Measurements from ENCODE around the gene BLMH. TPM values are rescaled to one million over a fixed set of nuclear protein-coding genes. Genes with fewer than 3 reads are reported as not detected.

Gene BLMH
- 28.5 and 41.8 TPM in 2 replicates for total RNA-seq (ENCODE audit: low replicate concordance)

DNA sequence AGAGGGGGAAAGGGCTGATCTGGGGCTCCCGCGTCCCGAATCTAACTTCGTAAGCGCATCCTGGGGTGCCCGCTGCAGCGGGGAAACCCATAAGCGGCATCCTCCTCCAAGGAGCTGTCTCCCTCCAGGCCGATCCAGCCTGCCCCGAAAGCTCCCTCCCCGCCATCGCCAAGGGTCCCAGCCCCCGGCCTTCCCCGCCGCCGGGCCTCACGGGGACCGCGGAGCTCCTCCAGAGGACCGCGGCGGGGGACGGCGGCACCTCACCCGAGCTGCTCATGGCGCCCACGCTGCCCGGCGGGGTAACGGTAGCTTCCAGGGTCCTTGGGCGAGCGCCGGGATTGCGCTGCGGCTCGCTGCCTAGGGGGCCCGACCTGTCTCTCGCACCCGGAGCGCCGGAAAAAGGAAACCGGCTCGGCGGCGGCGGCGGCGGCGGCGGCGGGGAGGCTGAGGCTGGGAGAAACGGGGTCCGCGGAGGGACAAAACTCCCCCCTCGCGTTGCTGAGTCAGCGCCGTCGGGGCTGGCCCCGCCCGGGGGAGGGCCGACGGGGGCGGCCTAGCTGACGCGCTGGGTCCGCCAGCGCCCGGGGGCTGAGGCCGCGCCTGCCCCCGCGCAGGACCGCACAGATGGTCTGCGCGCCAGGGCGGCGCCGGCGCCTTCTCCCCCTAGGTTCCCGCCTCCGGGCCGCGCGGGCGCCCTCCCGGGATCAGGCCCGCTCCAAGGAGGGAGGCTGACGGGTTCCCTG, at the start of gene BLMH:
TSS of gene BLMH (minus strand) at position 402 of the 743 bp plus-strand sequence. CDS start at position 277, 125 bp downstream.

GRCh38 chr17:30333503-30334360, 42.0 kb upstream of the BLMH start, which contains the start of gene TMIGD1:
Gene TMIGD1, minus strand, starts transcription at chr17:30334057. Its CDS starts 1,924 bp downstream, at chr17:30332133.

DNA sequence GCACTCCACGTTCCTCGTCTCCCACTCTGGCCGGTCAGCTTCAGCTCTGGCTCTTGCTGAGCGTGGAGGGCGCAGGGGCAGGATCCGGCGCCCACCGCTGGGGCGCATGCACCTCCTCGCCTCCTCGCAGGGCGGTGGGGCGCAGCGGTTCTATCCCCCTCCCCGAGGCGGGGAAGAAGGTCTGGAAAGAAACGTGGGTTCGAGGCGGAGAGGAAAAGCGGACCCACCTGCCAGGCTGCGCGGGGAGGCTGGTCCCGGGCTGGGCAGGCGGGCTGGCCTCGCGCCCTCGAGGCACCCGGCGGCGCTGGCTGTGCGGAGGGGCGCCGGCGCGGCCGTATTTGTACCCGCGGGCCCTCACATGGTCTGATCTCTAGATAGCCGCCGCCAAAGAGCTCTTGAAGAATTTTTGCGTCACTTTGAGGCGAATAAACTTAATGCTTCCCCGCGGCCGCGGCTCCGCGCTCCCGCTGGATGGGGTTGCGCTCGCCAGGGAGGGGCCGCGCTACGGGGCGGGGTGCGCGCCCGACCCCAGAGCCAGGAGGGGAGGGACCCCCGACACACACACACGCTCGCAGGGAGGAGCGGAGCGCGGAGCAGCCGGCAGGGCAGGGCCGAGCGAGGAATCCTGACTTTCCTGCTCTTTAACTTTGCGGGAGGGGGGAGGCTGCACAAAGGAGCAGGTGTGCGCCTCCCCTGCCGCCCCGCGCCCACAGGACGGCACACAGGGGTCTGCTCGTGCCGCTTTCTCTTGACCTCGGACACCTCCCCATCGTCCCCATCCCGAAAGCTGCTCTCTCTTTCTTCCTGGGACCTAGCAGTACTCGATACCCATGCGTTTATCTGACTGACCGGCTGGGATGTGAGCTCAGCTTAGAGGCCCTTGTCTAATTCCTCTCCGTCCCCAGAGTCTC, 56.1 kb downstream of the BLMH start, which contains the start of gene SLC6A4:
TSS of gene SLC6A4 (minus strand) at position 312 of the 911 bp plus-strand sequence. CDS start 13,739 bp downstream, outside the sequence.

Other genes starting within 250 kb of the BLMH start
- gene NSRP1, start 175.1 kb downstream of the BLMH start, total RNA-seq (ENCODE audit: low replicate concordance): 7.1 and 8.5 TPM in 2 replicates
- 0.90 TPM in 1 of 2 replicates, not detected in the other for gene SLC6A4, start 56.2 kb downstream of the BLMH start, total RNA-seq (ENCODE audit: low replicate concordance)
- not detected in 2 replicates for gene TMIGD1, start 42.1 kb upstream of the BLMH start, total RNA-seq (ENCODE audit: low replicate concordance)
- gene CPD, start 87.0 kb upstream of the BLMH start, total RNA-seq (ENCODE audit: low replicate concordance): 63.4 and 105 TPM in 2 replicates
- gene GOSR1, start 185.5 kb upstream of the BLMH start, total RNA-seq (ENCODE audit: low replicate concordance): 28.0 and 47.6 TPM in 2 replicates

Data from smooth muscle cell of the coronary artery (primary cell).